Gastroesophageal sphincter (tissue), 3 donors: ENCODE results near the gene ANKRD42.

Experiments
- EP300 ChIP-seq: sonication (generic); formaldehyde crosslinking; IDR thresholded peaks from one replicate; pipeline ENCODE4 v1.6.1; 2017; ENCODE audit warnings: antibody characterized with exemption, mild to moderate bottlenecking
- POLR2A ChIP-seq, 2 donors: fragments of 450-650 bp; IDR thresholded peaks; one replicate each; pipeline ENCODE4 v1.6.1; 2017; ENCODE audit warnings: antibody characterized with exemption in 2 of 2, mild to moderate bottlenecking in 2 of 2, moderate library complexity in 1 of 2
- POLR2AphosphoS5 ChIP-seq: sonication (generic); formaldehyde crosslinking; IDR thresholded peaks from one replicate; pipeline ENCODE4 v1.6.1; 2017; ENCODE audit warnings: antibody characterized with exemption
- TF ChIP-seq, protein P1 (sequence below), 4 experiments: fragments of 200-600 bp in 2 of 4; fragments of 450-650 bp in 2 of 4; sonication (generic) in 1 of 4; IDR thresholded peaks; one replicate each; pipeline ENCODE4 v1.5.1; 2017 to 2019; ENCODE audit warnings: antibody characterized with exemption in 4 of 4, mild to moderate bottlenecking in 2 of 4, moderate library complexity in 2 of 4

DNA sequence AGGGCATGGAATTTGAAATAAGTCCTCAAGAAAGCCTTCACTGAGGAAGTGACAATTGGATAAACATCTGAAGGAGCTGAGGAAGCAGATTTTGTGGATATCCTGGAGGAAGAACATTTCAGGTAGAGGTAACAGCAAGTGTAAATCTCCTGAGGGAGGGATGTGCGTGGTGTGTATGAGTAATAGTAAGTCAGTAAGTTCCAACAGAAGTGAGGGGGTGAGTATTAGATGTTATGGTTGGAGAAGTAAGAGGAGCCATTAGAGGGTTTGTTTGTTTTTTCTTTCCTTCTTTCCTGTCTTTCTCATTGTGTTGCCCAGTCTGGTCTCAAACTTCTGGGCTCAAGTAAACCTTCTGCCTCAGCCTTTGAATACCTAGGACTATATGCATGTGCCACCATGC is 29.0 kb downstream of the ANKRD42 start:
- TF ChIP-seq, protein P1, sequence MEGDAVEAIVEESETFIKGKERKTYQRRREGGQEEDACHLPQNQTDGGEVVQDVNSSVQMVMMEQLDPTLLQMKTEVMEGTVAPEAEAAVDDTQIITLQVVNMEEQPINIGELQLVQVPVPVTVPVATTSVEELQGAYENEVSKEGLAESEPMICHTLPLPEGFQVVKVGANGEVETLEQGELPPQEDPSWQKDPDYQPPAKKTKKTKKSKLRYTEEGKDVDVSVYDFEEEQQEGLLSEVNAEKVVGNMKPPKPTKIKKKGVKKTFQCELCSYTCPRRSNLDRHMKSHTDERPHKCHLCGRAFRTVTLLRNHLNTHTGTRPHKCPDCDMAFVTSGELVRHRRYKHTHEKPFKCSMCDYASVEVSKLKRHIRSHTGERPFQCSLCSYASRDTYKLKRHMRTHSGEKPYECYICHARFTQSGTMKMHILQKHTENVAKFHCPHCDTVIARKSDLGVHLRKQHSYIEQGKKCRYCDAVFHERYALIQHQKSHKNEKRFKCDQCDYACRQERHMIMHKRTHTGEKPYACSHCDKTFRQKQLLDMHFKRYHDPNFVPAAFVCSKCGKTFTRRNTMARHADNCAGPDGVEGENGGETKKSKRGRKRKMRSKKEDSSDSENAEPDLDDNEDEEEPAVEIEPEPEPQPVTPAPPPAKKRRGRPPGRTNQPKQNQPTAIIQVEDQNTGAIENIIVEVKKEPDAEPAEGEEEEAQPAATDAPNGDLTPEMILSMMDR (IDR thresholded peaks at IDR 0.05), result no peak
- TF ChIP-seq POLR2AphosphoS5, result no peak
- TF ChIP-seq POLR2A (IDR thresholded peaks at IDR 0.05), result no peak
- TF ChIP-seq EP300, result no peak
